Activated T-cell treated with anti-CD3 and anti-CD28 coated beads, Interleukin-2, amount 50 U/mL, for 1 hour (primary cell): ENCODE data around the gene WDR59.

Experiments used
- DNase-seq: peaks from one replicate; pipeline ENCODE4 v3.0.0-alpha.2; 2020

The WDR59 gene

GRCh38 chr16:74899816-74900215, 85.1 kb downstream of the WDR59 start:
- DNase-seq, result no peak

- no peak for DNase-seq
Observed at GRCh38 chr16:74898659-74899058, 86.3 kb downstream of the WDR59 start.

GRCh38 chr16:74896389-74897370, 88.2 kb downstream of the WDR59 start:
- DNase-seq, result no peak

- DNase-seq, result no peak
Observed at GRCh38 chr16:74893541-74893940, 91.4 kb downstream of the WDR59 start.

- no peak for DNase-seq
Observed at GRCh38 chr16:74892574-74893461, 92.1 kb downstream of the WDR59 start.

GRCh38 chr16:74888888-74889287, 96.0 kb downstream of the WDR59 start:
- no peak for DNase-seq

GRCh38 chr16:74888232-74888862, 96.6 kb downstream of the WDR59 start:
- no peak for DNase-seq

GRCh38 chr16:74887084-74887483, 97.8 kb downstream of the WDR59 start:
- no peak for DNase-seq

- DNase-seq, result no peak
Observed at GRCh38 chr16:74877706-74878105, 107.2 kb downstream of the WDR59 start.

GRCh38 chr16:74874912-74875546, 109.9 kb downstream of the WDR59 start:
- no peak for DNase-seq

GRCh38 chr16:74874123-74874522, 110.8 kb downstream of the WDR59 start:
- no peak for DNase-seq

GRCh38 chr16:74872302-74872701, 112.6 kb downstream of the WDR59 start:
- no peak for DNase-seq

- DNase-seq, result no peak
Observed at GRCh38 chr16:74871608-74872007, 113.3 kb downstream of the WDR59 start.

GRCh38 chr16:74868501-74868900, 116.4 kb downstream of the WDR59 start:
- no peak for DNase-seq

- no peak for DNase-seq
Observed at GRCh38 chr16:74868035-74868434, 116.9 kb downstream of the WDR59 start.

GRCh38 chr16:74867281-74867849, 117.6 kb downstream of the WDR59 start:
- no peak for DNase-seq

- DNase-seq, result no peak
Observed at GRCh38 chr16:74865922-74866598, 118.9 kb downstream of the WDR59 start.

GRCh38 chr16:74862743-74863244, 122.1 kb downstream of the WDR59 start:
- no peak for DNase-seq

GRCh38 chr16:74852500-74852875, 132.4 kb downstream of the WDR59 start:
- DNase-seq, result no peak

- DNase-seq, result no peak
Observed at GRCh38 chr16:74850027-74850426, 134.9 kb downstream of the WDR59 start.

- no peak for DNase-seq
Observed at GRCh38 chr16:74847202-74847601, 137.7 kb downstream of the WDR59 start.

GRCh38 chr16:74846714-74847113, 138.2 kb downstream of the WDR59 start:
- DNase-seq, result no peak
